ENCODE measurements around the gene CYFIP2. TPM values are rescaled to one million over a fixed set of nuclear protein-coding genes. Genes with fewer than 3 reads are reported as not detected.

The CYFIP2 gene
- total and polyA plus RNA-seq, 2 donors from 2014 or later, result 128 to 217 TPM

DNA sequence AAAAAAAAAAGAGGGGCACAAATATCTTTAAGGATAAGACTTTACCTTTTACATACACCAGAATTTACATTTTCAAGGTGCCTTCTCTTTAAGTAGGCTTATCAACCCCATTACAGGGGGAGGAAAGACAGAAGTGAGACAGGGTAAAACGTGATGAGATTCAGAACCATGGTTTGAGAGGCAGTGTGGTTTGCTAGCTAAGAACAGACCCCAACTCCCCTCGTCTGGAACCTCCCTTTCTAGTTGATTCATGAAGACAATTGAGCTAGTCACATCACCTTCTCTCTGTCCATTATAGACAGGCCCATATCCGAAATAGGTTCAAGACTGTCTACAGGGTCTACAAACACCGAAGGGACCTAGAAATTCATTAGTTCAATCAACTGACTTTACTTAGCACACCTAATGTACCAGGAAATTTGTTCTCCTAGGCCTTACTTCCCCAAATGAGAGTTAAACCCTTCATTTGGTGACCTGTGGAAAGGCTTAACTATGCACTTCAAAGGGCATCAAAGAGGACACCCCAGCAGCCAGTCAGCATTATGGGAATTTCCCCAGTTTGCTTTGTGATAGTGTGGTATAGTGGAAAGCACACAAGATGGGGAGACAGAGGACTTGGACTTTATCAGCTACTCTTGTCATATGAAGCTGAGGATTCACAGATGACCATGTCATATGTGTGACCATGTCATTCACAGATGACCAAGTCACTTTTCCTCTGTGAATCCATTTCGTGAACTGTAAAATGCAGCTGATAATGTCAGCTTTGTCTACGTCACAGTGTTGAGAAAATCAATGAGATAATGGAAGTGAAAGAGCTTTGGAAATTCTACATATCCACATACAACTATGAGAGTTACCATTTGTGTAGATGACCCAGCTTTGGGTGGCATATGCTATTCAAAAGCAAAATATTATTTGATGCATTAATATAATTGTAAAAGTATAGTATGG lies 40.2 kb upstream of the CYFIP2 start:
- TF ChIP-seq CTCF (IDR thresholded peaks at IDR 0.05; ENCODE audit: borderline replicate concordance, extremely low read depth, insufficient read depth), result no peak
- FAIRE-seq (no peak), DNase-seq (no peak)
- Histone ChIP-seq H3K36me3 (ENCODE audit: control insufficient read depth in 2 of 3, insufficient read depth in 3 of 3, low read length in 3 of 3) (no peaks in the 10 kb centered on the region), H3K27ac (ENCODE audit: low read depth in 2 of 2, low read length in 2 of 2) (no peak overlapping the region), H3K9ac (ENCODE audit: low read length in 3 of 3) (no peak overlapping the region), H3K9me3 (ENCODE audit: control insufficient read depth in 2 of 3, insufficient read depth in 1 of 3, low read length in 3 of 3) (no peaks in the 10 kb centered on the region), H3K4me1 (ENCODE audit: control insufficient read depth in 2 of 3, insufficient read depth in 2 of 3, low read depth in 1 of 3, low read length in 3 of 3) (no peaks in the 10 kb centered on the region), H3K27me3 (ENCODE audit: control insufficient read depth, insufficient read depth, low read length) (no peaks in the 10 kb centered on the region), H3K4me3 (ENCODE audit: low read length in 3 of 3) (no peak overlapping the region)
- intact Hi-C loops (cut with DNase I), result no loop called here

DNA sequence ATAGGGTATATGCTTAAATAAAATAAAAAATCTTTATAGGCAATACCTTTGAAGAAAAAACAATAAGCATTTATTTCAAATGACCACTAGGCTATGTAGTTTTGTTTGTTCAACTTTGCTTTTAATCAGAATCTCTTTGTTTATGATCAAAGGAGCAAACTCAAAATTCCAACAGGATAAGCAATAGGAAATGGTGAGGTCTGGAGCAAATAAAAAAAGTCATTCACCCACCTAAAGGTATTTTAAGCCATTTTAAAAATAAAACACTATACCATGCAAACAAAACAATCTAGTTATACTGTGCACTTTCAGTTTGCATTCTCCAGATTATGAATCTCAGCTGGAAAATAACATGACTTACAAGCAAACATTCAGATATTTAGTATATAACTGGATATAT lies 35.3 kb upstream of the CYFIP2 start:
- TF ChIP-seq CTCF (IDR thresholded peaks at IDR 0.05; ENCODE audit: borderline replicate concordance, extremely low read depth, insufficient read depth), result no peak
- Histone ChIP-seq H3K27me3 (ENCODE audit: control insufficient read depth, insufficient read depth, low read length) (no peaks in the 10 kb centered on the region), H3K36me3 (ENCODE audit: control insufficient read depth in 2 of 3, insufficient read depth in 3 of 3, low read length in 3 of 3) (no peaks in the 10 kb centered on the region), H3K27ac (ENCODE audit: low read depth in 2 of 2, low read length in 2 of 2) (no peak overlapping the region), H3K4me3 (ENCODE audit: low read length in 3 of 3) (no peak overlapping the region), H3K9ac (ENCODE audit: low read length in 3 of 3) (no peak overlapping the region), H3K4me1 (ENCODE audit: control insufficient read depth in 2 of 3, insufficient read depth in 2 of 3, low read depth in 1 of 3, low read length in 3 of 3) (no peaks in the 10 kb centered on the region), H3K9me3 (ENCODE audit: control insufficient read depth in 2 of 3, insufficient read depth in 1 of 3, low read length in 3 of 3) (no peaks in the 10 kb centered on the region)
- FAIRE-seq (no peak), DNase-seq (no peak)
- intact Hi-C loops (cut with DNase I), result no loop called here

DNA sequence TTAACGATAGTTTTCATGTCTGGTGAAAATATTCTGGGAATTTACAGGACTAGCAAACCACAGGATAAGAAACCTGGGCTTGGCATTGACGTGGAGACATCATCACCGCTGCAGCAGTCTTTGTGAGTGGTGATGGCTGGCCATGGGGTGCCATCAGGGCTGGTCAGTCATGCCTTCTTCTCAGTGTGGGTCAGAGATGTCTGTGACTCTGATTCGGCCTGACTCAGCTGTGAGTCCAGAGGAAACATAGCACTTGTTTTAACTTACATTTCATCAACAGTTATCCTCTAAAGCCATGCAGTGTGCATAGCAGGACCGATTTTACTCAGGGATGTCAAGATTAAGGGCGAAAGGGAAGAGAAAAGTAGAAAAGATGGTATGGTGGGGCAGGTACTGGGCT lies 33.2 kb upstream of the CYFIP2 start:
- no peak overlapping the region for H3K27ac ChIP-seq (ENCODE audit: low read depth in 2 of 2, low read length in 2 of 2)
- H3K9me3 ChIP-seq (ENCODE audit: control insufficient read depth in 2 of 3, insufficient read depth in 1 of 3, low read length in 3 of 3), result no peaks in the 10 kb centered on the region
- FAIRE-seq (no peak), DNase-seq (no peak)
- no peaks in the 10 kb centered on the region for H3K27me3 ChIP-seq (ENCODE audit: control insufficient read depth, insufficient read depth, low read length)
- no peaks in the 10 kb centered on the region for H3K4me1 ChIP-seq (ENCODE audit: control insufficient read depth in 2 of 3, insufficient read depth in 2 of 3, low read depth in 1 of 3, low read length in 3 of 3)
- TF ChIP-seq CTCF (IDR thresholded peaks at IDR 0.05; ENCODE audit: borderline replicate concordance, extremely low read depth, insufficient read depth), result no peak
- no peaks in the 10 kb centered on the region for H3K36me3 ChIP-seq (ENCODE audit: control insufficient read depth in 2 of 3, insufficient read depth in 3 of 3, low read length in 3 of 3)
- no peak overlapping the region for H3K4me3 ChIP-seq (ENCODE audit: low read length in 3 of 3)
- no peak overlapping the region for H3K9ac ChIP-seq (ENCODE audit: low read length in 3 of 3)
- intact Hi-C loops (cut with DNase I), result no loop called here

All from kidney (tissue), 14 donors.